CD14-positive monocyte (primary cell): ENCODE measurements around the gene ERBB4. TPM values are rescaled to one million over a fixed set of nuclear protein-coding genes. Genes with fewer than 3 reads are reported as not detected.

Experiments used
- DNase-seq, 3 donors: peaks; one replicate each; pipeline ENCODE4 v3.0.0-alpha.2; 2011 to 2022
- H2AFZ ChIP-seq: 2 replicates; pipeline ENCODE4 v1.6.0; 2012; ENCODE audit warnings: mild to moderate bottlenecking, low read depth, low read length, inconsistent platforms; ENCODE audit not compliant: insufficient read depth, poor library complexity, severe bottlenecking
- H3K27ac ChIP-seq, 2 donors: 1 replicate in 1 of 2; 2 replicates in 1 of 2; pipeline ENCODE4 v1.5.1; 2012 to 2013; ENCODE audit warnings: low read length in 2 of 2, control low read depth in 1 of 2, inconsistent platforms in 1 of 2, low read depth in 1 of 2, mild to moderate bottlenecking in 1 of 2
- H3K27me3 ChIP-seq, 2 donors: one replicate each; pipeline versions ENCODE4 v1.6.0 to v1.6.1; 2011 to 2013; ENCODE audit warnings: low read length in 2 of 2; ENCODE audit not compliant: control insufficient read depth in 2 of 2, insufficient read depth in 2 of 2
- H3K36me3 ChIP-seq, 2 donors: replicated peaks in 1 of 2; 1 replicate in 1 of 2; 2 replicates in 1 of 2; pipeline versions ENCODE4 v1.5.1 to v1.6.1; 2012 to 2013; ENCODE audit warnings: low read length in 2 of 2, control low read depth in 1 of 2, inconsistent platforms in 1 of 2, mild to moderate bottlenecking in 1 of 2; ENCODE audit not compliant: insufficient read depth in 2 of 2, control insufficient read depth in 1 of 2
- H3K4me1 ChIP-seq, 2 donors: 1 replicate in 1 of 2; 2 replicates in 1 of 2; pipeline versions ENCODE4 v1.5.1 to v1.6.1; 2012 to 2013; ENCODE audit warnings: low read length in 2 of 2, control low read depth in 1 of 2, inconsistent platforms in 1 of 2, mild to moderate bottlenecking in 1 of 2, moderate library complexity in 1 of 2; ENCODE audit not compliant: insufficient read depth in 2 of 2, control insufficient read depth in 1 of 2
- H3K4me2 ChIP-seq: replicated peaks from 2 replicates; pipeline ENCODE3; 2012; ENCODE audit warnings: low read length, moderate library complexity, mild to moderate bottlenecking; ENCODE audit not compliant: poor library complexity, severe bottlenecking; ENCODE audit errors: extremely low read depth
- H3K4me3 ChIP-seq, 3 experiments: fragments of 200-600 bp in 1 of 3; sonication (generic) in 1 of 3; replicated peaks in 1 of 3; 1 replicate in 2 of 3; 2 replicates in 1 of 3; pipeline ENCODE4 v1.5.1; 2011 to 2013; ENCODE audit warnings: low read length in 3 of 3, mild to moderate bottlenecking in 3 of 3, control low read depth in 2 of 3, low read depth in 2 of 3, inconsistent platforms in 1 of 3, moderate library complexity in 1 of 3
- H3K79me2 ChIP-seq: 2 replicates; pipeline ENCODE4 v1.6.0; 2012; ENCODE audit warnings: mild to moderate bottlenecking, control low read depth, inconsistent platforms, low read length, moderate library complexity; ENCODE audit not compliant: insufficient read depth
- H3K9ac ChIP-seq: 2 replicates; pipeline ENCODE4 v1.6.0; 2017; ENCODE audit warnings: low read length, mild to moderate bottlenecking; ENCODE audit not compliant: insufficient read depth, poor library complexity, severe bottlenecking
- H3K9me3 ChIP-seq, 2 donors: replicated peaks in 1 of 2; 1 replicate in 1 of 2; 2 replicates in 1 of 2; pipeline versions ENCODE4 v1.5.1 to v1.6.1; 2012 to 2013; ENCODE audit warnings: low read length in 2 of 2, control low read depth in 1 of 2; ENCODE audit not compliant: control insufficient read depth in 1 of 2, insufficient read depth in 1 of 2
- H4K20me1 ChIP-seq: 2 replicates; pipeline ENCODE4 v1.6.0; 2012; ENCODE audit warnings: mild to moderate bottlenecking, low read length, control low read depth, moderate library complexity; ENCODE audit not compliant: insufficient read depth
- H3K27ac Mint-ChIP-seq, 7 donors: one replicate each; pipeline ENCODE4 v1.8.0; 2020; ENCODE audit warnings: mild to moderate bottlenecking in 7 of 7, mixed read lengths in 7 of 7, moderate library complexity in 6 of 7, inconsistent platforms in 2 of 7
- H3K27me3 Mint-ChIP-seq, 3 donors: one replicate each; pipeline ENCODE4 v1.8.0; 2021 to 2022; ENCODE audit warnings: low read depth in 3 of 3, mild to moderate bottlenecking in 3 of 3, mixed read lengths in 3 of 3, moderate library complexity in 3 of 3, inconsistent platforms in 1 of 3
- H3K36me3 Mint-ChIP-seq, 2 donors: one replicate each; pipeline ENCODE4 v1.8.0; 2020; ENCODE audit warnings: mixed read lengths in 2 of 2, inconsistent platforms in 1 of 2, mild to moderate bottlenecking in 1 of 2
- H3K4me1 Mint-ChIP-seq: one replicate; pipeline ENCODE4 v1.8.0; 2020; ENCODE audit warnings: mild to moderate bottlenecking, mixed read lengths
- H3K4me3 Mint-ChIP-seq, 2 donors: one replicate each; pipeline ENCODE4 v1.8.0; 2020; ENCODE audit warnings: mild to moderate bottlenecking in 2 of 2, mixed read lengths in 2 of 2, moderate library complexity in 1 of 2
- H3K9me3 Mint-ChIP-seq, 7 donors: one replicate each; pipeline ENCODE4 v1.8.0; 2020 to 2022; ENCODE audit warnings: mixed read lengths in 7 of 7, mild to moderate bottlenecking in 6 of 7, moderate library complexity in 6 of 7, inconsistent platforms in 2 of 7
- WGBS: methylation state at CpG from one replicate; pipeline ENCODE4 v1.1.5; 2013; ENCODE audit warnings: missing lambda C conversion rate; ENCODE audit not compliant: insufficient coverage; 5-methylcytosine and 5-hydroxymethylcytosine counted together
- intact Hi-C, 2 donors: fragments of 100-400 bp; cut with micrococcal nuclease; formaldehyde crosslinking; loops; one replicate each; pipeline versions ENCODE4 v1.15.0 to v1.15.1; 2023
- polyA plus RNA-seq, 3 donors: library from polyadenylated mRNA; depleted of rRNA in 1 of 3; unstranded in 2 of 3; stranded (reverse) in 1 of 3; fragments of 300-500 nt in 2 of 3; fragments of >200 nt in 1 of 3; fragmentation: Illumina TruSeq in 2 of 3; gene quantifications; 1 replicate in 2 of 3; 2 replicates in 1 of 3; pipeline ENCODE4 v1.2.3, GENCODE V29; 2012 to 2021
- TF ChIP-seq, protein P1 (sequence below): fragments of 200-600 bp; IDR thresholded peaks from one replicate; pipeline ENCODE4 v1.8.0; 2022; ENCODE audit warnings: antibody characterized with exemption, mild to moderate bottlenecking

The ERBB4 gene
- polyA plus RNA-seq, 3 donors = not detected

DNA sequence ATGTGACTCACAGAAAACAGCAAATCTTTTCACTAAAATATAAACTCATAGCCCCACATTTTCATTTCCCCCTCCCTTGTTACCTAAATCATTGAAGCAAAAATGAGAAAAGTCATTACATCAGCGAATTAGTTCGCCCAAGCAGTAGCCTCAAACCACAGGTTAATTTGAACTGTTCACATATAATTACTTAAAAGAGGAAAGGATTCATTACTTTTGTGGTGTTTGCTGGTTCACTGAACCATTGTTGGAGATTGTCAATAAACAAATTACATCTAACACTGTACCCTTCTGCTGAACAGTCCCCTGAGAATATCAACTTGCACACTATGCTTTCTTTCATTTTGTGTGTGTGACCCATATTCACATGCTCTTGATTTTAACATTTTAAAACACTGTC is 238.7 kb downstream of the ERBB4 start:
- Histone ChIP-seq H3K4me1 (no peaks in the 10 kb centered on the region), H3K79me2 (no peaks in the 10 kb centered on the region), H3K9me3 (no peaks in the 10 kb centered on the region), H4K20me1 (no peaks in the 10 kb centered on the region), H3K27me3 (no peaks in the 10 kb centered on the region), H3K9ac (no peak overlapping the region), H2AFZ (no peak overlapping the region), H3K27ac (no peak overlapping the region), H3K36me3 (no peaks in the 10 kb centered on the region), H3K4me2 (no peak overlapping the region), H3K4me3 (no peak overlapping the region)
- Mint-ChIP-seq H3K36me3 (no peaks in the 10 kb centered on the region), H3K4me1 (no peaks in the 10 kb centered on the region), H3K4me3 (no peak overlapping the region), H3K9me3 (no peaks in the 10 kb centered on the region), H3K27ac (no peak overlapping the region), H3K27me3 (no peaks in the 10 kb centered on the region)
- intact Hi-C loops = no loop called here
- TF ChIP-seq, protein P1, sequence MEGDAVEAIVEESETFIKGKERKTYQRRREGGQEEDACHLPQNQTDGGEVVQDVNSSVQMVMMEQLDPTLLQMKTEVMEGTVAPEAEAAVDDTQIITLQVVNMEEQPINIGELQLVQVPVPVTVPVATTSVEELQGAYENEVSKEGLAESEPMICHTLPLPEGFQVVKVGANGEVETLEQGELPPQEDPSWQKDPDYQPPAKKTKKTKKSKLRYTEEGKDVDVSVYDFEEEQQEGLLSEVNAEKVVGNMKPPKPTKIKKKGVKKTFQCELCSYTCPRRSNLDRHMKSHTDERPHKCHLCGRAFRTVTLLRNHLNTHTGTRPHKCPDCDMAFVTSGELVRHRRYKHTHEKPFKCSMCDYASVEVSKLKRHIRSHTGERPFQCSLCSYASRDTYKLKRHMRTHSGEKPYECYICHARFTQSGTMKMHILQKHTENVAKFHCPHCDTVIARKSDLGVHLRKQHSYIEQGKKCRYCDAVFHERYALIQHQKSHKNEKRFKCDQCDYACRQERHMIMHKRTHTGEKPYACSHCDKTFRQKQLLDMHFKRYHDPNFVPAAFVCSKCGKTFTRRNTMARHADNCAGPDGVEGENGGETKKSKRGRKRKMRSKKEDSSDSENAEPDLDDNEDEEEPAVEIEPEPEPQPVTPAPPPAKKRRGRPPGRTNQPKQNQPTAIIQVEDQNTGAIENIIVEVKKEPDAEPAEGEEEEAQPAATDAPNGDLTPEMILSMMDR = no peak
- DNase-seq = no peak
- no CpG with 5 or more reads among the region's 2 CpGs for WGBS

DNA sequence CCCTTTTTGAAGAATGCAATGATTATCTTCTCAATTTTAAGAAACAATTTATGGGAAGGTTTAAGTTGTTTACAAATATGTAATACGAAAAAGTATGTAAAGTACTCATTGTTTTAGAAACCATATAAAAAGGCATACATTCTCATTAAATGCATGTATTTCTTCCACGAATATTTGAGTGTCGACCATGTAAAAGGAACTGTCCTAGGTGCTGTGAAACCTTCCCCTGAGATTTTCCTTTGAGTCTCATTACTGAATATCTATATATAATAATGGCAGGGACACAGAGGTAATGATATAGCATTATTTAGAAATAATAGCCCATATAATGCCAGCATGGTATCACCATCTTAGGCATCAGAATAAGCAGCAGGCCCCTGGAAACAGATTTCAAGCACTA is 239.3 kb downstream of the ERBB4 start:
- Histone ChIP-seq H3K36me3 (no peaks in the 10 kb centered on the region), H4K20me1 (no peaks in the 10 kb centered on the region), H2AFZ (no peak overlapping the region), H3K4me3 (no peak overlapping the region), H3K9me3 (no peaks in the 10 kb centered on the region), H3K4me1 (no peaks in the 10 kb centered on the region), H3K9ac (no peak overlapping the region), H3K27me3 (no peaks in the 10 kb centered on the region), H3K79me2 (no peaks in the 10 kb centered on the region), H3K27ac (no peak overlapping the region), H3K4me2 (no peak overlapping the region)
- intact Hi-C loops = no loop called here
- Mint-ChIP-seq H3K27ac (no peak overlapping the region), H3K9me3 (no peaks in the 10 kb centered on the region), H3K4me3 (no peak overlapping the region), H3K27me3 (no peaks in the 10 kb centered on the region), H3K4me1 (no peaks in the 10 kb centered on the region), H3K36me3 (no peaks in the 10 kb centered on the region)
- WGBS = no CpG with 5 or more reads among the region's 3 CpGs
- TF ChIP-seq, protein P1 = no peak
- DNase-seq = no peak
